Fibroblast of gingiva (primary cell): Measurements from ENCODE around the gene PSMD5.

Experiments
- DNase-seq: peaks from one replicate; pipeline ENCODE4 v3.0.0-alpha.2; 2011; ENCODE audit warnings: low read depth

Gene PSMD5

GRCh38 chr9:120855827-120856670 lies 13.3 kb upstream of the PSMD5 start:
- no peak for DNase-seq

DNA sequence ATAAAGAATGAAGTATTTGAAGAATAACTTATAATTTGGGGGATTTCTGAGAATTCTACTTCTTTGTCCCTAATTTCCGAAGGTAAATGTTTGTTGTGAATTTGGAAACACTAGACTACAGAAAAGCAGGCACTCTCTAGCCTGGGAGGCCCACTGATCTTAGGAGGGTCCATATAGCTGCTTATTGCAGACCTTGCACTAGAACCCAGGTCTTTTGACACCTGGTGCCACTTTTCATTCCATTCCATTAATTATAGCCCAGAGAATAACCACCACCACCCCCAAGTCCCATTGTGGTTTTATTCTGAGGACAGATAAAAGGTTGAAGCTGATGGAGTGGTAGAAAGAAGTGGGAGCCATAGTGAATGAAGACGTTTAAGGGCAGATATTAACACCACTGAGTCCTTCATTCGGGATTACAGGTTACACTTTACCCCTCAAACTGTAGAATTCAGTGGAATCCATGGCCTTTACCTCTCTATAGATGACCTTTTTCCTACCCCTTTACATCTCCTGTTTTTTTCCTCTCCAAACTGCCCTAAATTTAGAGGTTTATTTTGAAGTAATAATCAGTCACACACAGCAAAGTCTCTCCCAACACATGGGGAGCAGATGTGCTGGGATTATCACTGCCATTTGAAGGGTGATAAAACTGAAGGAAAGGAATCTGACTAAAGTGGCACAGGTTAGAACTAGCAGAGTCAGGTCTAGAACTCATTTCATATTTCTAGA lies 12.0 kb upstream of the PSMD5 start:
- DNase-seq, result no peak

DNA sequence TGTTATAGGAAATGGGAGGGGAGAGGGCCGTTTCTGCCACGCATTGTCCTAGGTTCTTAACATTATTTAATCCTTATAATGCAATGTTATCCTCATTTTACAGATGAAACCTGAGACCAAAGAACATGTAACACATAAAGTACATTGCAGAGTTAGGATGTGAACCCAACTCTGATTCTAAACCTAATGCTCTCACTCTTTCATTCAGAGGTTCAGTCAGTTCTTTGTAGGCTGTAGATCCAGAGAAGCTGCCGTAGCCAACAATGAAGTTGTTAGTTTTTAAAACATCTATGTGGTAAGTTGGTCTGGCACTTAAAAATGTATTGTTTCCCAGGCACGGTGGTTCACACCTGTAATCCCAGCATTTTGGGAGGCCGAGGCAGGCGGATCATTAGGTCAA lies 10.5 kb upstream of the PSMD5 start:
- no peak for DNase-seq

DNA sequence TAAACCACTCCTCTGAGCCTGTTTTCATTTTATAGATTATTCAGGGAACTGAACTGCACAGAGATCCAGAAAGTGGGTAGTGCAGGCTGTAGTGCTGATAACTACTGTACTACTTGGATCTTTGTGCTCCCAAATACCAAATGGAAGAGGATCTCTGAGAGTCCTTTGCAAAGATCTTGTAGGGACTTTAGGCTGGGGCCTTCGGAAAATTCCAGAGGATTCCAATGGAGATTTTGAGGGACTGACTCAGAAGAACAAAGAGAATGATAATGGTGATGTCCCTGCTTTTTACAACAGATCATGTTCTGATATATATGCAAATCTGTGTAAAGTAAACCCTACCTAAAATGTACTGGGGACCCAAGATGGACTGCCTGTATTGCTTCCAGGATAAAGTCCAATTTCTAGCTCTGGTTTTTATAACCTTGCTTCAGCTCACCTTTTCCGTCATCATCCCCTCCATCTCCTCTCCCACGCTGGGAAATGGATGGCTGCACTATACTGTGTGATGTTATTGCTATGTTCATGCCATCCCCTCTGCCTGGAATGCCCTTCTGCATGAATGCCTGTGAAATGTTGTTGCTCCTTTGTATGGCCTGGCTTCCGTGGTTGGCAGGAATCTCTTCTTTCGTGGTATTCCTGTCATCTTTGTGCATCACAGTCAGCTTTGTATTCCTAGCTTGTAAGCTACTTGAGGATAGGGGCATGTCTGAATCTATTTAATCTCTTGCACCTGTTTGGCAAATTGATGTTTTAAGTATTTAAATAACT lies 9.7 kb upstream of the PSMD5 start:
- no peak for DNase-seq

GRCh38 chr9:120851449-120851848 lies 8.7 kb upstream of the PSMD5 start:
- no peak for DNase-seq

DNA sequence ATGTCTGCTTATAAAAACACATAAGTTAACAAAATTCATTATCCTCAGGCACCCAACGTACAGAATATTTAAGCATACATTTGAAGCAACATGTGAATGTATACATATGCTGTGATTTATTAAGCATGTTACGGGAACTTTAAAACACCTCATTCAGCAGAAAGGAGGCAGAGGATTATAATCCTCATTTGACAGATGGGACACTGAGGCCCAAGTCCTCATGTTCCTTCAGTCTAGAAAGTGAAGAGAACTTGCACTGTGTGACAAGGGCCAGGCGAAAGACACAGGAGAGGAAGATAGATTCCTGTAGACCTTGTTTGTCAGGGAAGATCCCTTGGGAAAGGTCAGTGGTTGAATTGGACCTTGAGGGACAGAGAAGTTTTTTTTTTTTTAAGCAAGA lies 7.6 kb upstream of the PSMD5 start:
- no peak for DNase-seq

DNA sequence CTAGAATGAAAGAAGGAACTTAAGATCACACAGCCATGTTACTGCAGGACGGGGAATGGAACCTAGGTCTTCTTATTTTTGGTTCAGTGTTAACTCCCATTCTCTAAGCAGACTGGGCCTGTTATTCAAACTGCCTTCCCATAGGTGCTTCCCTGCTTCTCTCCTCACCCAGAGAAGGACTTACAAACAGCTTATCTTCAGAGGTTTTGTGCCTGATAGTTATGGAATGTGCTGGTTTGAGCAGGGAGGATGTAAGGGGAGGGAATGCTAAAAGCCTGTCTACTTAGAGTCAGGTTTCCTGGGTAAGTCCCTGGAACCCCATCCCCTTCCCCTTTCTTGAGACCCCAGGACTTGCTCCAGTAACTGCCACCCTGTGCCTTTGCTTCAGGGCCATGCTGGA lies 4.2 kb upstream of the PSMD5 start:
- no peak for DNase-seq

DNA sequence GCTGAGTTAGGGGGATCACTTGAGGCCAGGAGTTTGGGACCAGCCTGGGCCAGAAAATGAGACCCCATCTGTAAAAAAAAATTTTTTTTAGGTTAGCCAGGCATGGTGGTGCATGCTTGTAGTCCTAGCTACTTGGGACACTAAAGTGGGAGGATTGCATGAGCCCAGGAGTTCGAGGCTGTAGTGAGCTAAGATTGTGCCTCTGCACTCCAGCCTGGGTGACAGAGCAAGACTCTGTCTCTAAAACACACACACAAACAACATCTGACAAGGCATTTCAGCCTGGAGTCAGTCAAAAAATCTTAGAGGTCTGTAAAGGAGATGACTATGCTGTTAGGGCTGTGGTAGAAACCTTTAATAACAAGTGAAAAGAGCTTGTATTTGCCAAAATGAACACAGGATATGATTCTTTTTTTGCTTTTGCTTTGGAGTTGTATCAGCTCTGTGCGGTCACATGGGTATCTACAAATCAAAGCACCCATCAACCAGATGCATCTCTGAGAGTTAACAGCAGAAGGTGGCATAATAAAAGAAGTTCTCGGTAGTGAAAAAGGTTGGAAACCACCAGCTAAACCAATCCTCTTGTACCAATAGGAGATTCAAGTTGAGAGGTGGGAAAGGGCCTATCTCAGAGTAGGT lies 3.6 kb upstream of the PSMD5 start:
- DNase-seq, result no peak

DNA sequence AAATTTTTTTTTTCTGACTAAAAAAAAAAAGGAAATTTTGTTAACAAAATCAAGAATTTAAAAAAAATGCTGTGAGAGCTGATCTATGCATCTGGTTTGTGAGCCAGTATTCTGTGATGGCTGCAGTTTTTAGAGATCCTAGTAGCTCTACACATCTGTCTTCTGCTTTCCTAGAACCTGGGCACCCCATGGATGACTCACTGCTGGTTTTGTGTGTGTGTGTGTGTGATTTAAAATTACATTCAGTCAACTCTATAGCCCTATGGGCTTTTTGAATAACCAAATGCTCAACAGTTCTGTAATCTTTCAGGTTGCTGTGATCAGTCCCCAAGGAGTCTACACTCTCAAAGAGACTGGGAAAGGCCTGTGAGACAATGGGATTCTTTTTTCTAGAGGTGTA lies 2.5 kb upstream of the PSMD5 start:
- no peak for DNase-seq

DNA sequence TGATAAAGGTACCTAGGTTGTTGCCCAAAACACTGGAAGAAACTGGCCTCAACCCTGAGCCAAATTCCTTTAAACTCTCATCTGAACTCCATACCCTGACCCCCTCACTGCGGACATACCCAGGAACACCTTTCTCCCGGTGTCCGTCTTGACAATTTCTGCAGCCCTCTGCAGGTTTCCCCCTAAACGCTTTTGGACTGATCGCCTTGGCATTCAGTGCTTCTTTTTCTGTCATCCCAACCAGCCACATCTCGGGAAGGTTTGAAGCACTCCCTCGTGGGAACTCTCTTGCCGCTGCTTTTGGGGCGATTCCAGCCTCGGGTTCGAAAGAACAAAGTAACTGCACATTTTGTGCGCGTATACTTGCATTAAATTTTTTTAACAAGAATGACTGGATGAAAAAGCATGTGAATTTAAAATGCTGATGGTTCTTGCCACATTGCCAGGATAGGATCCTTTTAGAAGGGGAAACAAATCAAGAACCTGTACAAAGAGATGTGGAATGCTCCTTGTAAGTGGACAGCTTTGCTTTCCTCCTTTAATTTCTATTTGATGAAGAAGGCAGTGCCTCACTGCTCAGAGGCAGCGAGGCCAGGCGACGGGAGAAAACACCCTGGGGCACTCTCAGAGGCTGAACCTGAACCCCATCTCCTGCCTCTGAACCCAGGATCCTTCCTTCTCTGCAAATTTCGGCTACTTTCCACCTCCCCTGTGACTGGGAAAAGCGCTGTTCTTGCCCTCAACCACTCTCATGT lies 615 bp downstream of the PSMD5 start:
- no peak for DNase-seq

DNA sequence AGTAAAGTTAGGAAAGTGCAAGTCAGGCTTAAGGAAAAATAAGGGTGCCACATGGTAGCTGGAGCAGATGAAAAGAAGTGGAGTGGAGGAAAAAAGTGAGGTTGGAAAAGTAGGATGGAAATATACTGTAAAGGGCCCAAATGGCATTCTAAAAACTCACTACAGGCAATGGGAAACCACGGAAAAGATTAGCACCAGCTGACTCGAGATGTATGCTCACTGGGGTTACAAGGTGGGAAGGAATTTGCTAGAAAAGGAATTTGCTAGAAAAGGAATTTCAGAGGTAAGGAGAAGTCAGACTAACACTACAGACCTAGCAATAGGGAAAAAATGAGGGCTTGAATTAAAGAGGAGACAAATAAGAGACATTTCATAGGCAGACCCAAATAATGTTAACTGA lies 3.6 kb downstream of the PSMD5 start:
- DNase-seq, result no peak

- no peak for DNase-seq
These were observed 4.8 kb downstream of the PSMD5 start for GRCh38 chr9:120837921-120838320.

DNA sequence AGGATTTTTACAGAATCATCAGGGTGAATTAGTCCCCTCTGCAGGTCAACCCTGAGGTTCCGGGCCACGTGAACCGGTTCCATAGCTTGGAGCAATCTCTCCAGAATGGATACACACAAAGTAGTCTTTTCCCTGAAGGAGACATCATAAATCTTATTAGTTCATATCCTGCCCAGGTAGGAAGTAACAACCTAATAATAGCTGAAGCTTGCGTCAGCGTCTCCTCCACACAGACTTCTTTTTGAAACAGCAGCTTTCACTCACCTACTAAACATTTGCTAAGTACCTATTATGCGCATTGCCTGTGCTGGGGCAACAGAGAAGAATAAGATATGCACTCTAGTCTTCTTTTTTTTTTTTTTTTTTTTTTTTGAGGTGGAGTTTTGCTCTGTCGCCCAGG lies 9.4 kb downstream of the PSMD5 start:
- DNase-seq, result no peak

DNA sequence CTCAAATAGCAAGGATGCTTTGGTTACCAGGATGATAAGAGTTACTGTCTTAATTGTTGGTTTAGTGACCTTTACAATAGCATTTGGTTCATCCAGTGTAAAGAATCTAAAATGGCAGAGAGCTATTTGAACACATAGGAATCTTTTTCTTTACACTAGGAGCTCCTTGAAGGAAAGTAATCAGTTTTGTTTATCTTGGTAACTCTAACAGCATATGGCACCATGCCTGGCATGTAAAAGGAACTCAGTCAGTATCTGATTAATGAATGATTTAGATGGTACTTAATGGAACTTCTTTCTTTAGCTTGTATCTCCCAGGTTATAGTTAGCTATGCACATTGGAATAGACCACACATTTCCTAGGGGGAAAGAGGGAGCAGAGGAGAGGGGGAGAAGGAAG lies 9.9 kb downstream of the PSMD5 start:
- peak; percentile 20 for DNase-seq

DNA sequence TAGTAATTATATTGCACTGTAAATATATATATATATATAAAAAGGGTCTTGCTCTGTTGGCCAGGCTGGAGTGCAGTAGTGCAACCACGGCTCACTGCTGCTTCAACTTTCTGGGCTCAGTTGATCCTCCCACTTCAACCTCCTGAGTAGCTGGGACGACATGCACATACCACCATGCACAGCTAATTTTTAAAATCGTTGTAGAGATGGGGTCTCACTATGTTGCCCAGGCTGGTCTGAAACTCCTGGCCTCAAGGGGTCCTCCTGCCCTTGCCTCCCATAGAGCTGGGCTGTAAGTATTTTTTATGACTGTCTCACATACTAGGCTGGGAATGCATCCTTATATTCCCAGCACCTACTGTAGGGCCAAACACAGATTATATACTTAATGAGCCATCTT lies 11.9 kb downstream of the PSMD5 start:
- no peak for DNase-seq

DNA sequence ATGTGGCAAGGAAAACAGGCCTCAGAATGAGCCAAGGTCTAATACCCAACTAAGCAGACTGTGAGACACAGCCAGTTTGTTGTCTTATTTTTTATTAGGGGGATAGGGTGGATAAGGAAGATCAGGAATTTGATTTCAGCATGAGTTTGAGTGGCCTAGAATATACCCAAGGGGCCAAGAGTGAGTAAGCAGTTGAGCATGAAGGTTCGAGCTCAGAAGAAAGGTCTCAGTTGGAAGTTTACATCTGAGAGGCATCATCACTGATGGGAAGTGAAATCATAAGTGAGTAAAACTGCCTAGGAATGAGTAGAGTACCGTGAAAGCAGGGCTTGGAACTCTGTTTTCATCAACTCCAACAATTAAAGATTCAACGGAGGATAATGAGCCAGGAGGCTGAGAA lies 12.6 kb downstream of the PSMD5 start:
- no peak for DNase-seq

DNA sequence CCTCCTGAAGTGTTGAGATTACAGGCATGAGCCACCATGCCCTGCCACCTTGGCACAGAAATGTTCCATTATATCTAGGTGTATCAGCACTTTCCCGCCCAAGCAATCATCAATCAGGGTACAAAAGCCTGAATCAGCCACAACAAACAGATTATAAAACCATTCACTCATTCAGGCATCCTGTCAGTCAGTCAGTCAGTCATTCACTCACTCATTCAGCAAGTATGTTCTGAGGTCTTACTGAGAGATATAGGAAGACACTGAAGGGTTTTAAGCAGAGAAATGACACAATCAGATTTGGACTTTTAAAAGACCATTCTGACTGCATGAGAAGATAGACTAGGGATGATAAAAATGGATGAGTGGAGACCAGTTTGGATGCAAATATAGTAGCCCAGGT lies 13.1 kb downstream of the PSMD5 start:
- no peak for DNase-seq

- DNase-seq, result no peak
These were observed 22.6 kb downstream of the PSMD5 start for GRCh38 chr9:120820095-120820494.

GRCh38 chr9:120818595-120818994 lies 24.1 kb downstream of the PSMD5 start:
- no peak for DNase-seq

DNA sequence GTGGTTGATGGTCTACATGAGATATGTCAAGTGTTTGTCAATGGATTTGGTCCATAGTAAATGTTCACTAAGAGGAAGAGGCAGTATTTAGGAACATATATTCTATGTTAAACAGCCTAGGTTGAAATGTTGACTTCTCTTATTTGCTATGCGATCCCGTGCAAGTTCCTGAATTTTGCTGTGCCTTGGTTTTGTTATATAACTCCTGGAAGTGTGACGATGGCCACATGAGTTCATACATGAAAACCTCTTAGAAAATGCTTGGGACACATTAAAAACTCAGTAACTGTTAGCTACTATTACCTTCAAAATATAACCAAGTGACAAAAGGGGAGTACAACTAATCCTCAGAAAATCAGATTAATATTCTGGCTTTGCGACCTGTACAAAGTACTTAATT lies 27.6 kb downstream of the PSMD5 start:
- DNase-seq, result no peak

DNA sequence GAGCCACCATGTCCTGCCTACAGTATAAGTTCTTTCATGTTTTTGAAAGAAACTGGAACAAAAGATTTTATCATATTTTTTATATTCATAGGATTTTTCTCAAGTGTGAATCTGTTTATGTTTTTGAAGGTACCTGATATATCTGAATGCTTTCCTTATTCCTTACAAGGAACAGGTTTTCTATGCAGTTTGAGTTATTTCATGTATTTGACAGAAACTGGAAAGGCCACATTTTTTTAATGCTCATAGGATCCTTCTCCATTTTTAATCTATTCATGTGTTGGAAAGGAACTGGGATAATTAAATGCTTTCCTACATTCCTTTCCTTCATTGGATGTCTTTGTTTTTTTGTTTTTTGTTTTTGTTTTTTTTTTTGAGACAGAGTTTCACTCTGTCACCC lies 33.8 kb downstream of the PSMD5 start:
- DNase-seq, result no peak
